HepG2 (cell line): ENCODE data around the gene HYAL2. TPM values are rescaled to one million over a fixed set of nuclear protein-coding genes. Genes with fewer than 3 reads are reported as not detected.
A peak's percentile ranks its signal among the peaks of the same experiment; 100 is the strongest.

ENCODE experiments used
- BCLAF1 ChIP-seq: fragments of 450-650 bp; IDR thresholded peaks from 2 replicates; pipeline ENCODE4 v1.6.1; 2017; ENCODE audit warnings: mild to moderate bottlenecking
- CSRNP2 ChIP-seq: sonication (generic); formaldehyde crosslinking; conservative IDR thresholded peaks from 2 replicates; pipeline ENCODE4 v1.8.0; 2022; ENCODE audit warnings: low read depth, missing genetic modification reagents
- FLYWCH1 ChIP-seq: sonication (generic); formaldehyde crosslinking; IDR thresholded peaks from 2 replicates; pipeline ENCODE4 v1.8.1; 2023; ENCODE audit warnings: mild to moderate bottlenecking, missing genetic modification reagents
- FOSL2 ChIP-seq: sonication (generic); formaldehyde crosslinking; IDR thresholded peaks from 2 replicates; pipeline ENCODE4 v1.4.0; 2020; ENCODE audit warnings: missing genetic modification reagents
- GATAD2A ChIP-seq: IDR thresholded peaks from 2 replicates; pipeline ENCODE4 v1.6.1; 2016
- HMG20A ChIP-seq: IDR thresholded peaks from 2 replicates; pipeline ENCODE4 v1.6.1; 2016; ENCODE audit warnings: borderline replicate concordance
- MIXL1 ChIP-seq: IDR thresholded peaks from 2 replicates; pipeline ENCODE4 v1.6.1; 2016
- MLLT10 ChIP-seq: sonication (generic); formaldehyde crosslinking; IDR thresholded peaks from 2 replicates; pipeline ENCODE4 v1.4.0; 2020; ENCODE audit warnings: missing genetic modification reagents
- MTF2 ChIP-seq: sonication (generic); formaldehyde crosslinking; IDR thresholded peaks from 2 replicates; pipeline ENCODE4 v1.5.0; 2020; ENCODE audit warnings: missing genetic modification reagents, borderline replicate concordance
- MXD1 ChIP-seq: sonication (generic); formaldehyde crosslinking; IDR thresholded peaks from 2 replicates; pipeline ENCODE4 v1.4.0; 2020; ENCODE audit warnings: mild to moderate bottlenecking, missing genetic modification reagents
- NR1H2 ChIP-seq: sonication (generic); formaldehyde crosslinking; IDR thresholded peaks from 2 replicates; pipeline ENCODE4 v1.8.1; 2022; ENCODE audit warnings: low read depth, missing genetic modification reagents, borderline replicate concordance
- NR3C1 ChIP-seq: sonication (generic); formaldehyde crosslinking; IDR thresholded peaks from 2 replicates; pipeline ENCODE4 v1.4.0; 2020; ENCODE audit warnings: missing genetic modification reagents
- RARG ChIP-seq: sonication (generic); formaldehyde crosslinking; IDR thresholded peaks from 2 replicates; pipeline ENCODE4 v1.4.0; 2020; ENCODE audit warnings: low read depth, mild to moderate bottlenecking, missing genetic modification reagents
- ZBTB2 ChIP-seq: sonication (generic); formaldehyde crosslinking; IDR thresholded peaks from 2 replicates; pipeline ENCODE4 v1.8.0; 2022; ENCODE audit warnings: low read depth, missing genetic modification reagents
- ZBTB33 ChIP-seq: sonication (generic); formaldehyde crosslinking; IDR thresholded peaks from 2 replicates; pipeline ENCODE4 v1.4.0; 2020; ENCODE audit warnings: missing genetic modification reagents
- ZNF17 ChIP-seq: sonication (generic); formaldehyde crosslinking; IDR thresholded peaks from 2 replicates; pipeline ENCODE4 v1.5.0; 2020; ENCODE audit warnings: mild to moderate bottlenecking, missing genetic modification reagents
- ZNF414 ChIP-seq: sonication (generic); formaldehyde crosslinking; IDR thresholded peaks from 2 replicates; pipeline ENCODE4 v1.5.0; 2020; ENCODE audit warnings: missing genetic modification reagents
- ZNF44 ChIP-seq: sonication (generic); formaldehyde crosslinking; IDR thresholded peaks from 2 replicates; pipeline ENCODE4 v1.5.1; 2020; ENCODE audit warnings: mild to moderate bottlenecking, missing genetic modification reagents
- polyA plus RNA-seq, 8 experiments: library from polyadenylated mRNA; depleted of rRNA in 3 of 8; stranded (reverse) in 7 of 8; unstranded in 1 of 8; fragments of >200 nt; fragmentation: Illumina TruSeq in 4 of 8; extraction: Trizol in 4 of 8; gene quantifications; 2 replicates each; pipeline versions ENCODE4 v1.2.1 to v1.2.3, GENCODE V29; 2011 to 2016; ENCODE audit warnings: low read depth in 4 of 8, missing spikeins in 1 of 8, mixed read lengths in 1 of 8; ENCODE audit not compliant: insufficient read depth in 1 of 8
- total RNA-seq, 5 experiments: library from RNA; depleted of rRNA; stranded (reverse); fragments of >200 nt; fragmentation: Illumina TruSeq; extraction: Trizol; gene quantifications; 2 replicates each; pipeline ENCODE4 v1.2.3, GENCODE V29; 2016; ENCODE audit warnings: low read depth in 1 of 5
- TF ChIP-seq, protein P1 (sequence below): sonication (generic); formaldehyde crosslinking; conservative IDR thresholded peaks from 2 replicates; pipeline ENCODE4 v1.4.0; 2020; ENCODE audit warnings: missing genetic modification reagents

HYAL2 gene
- total and polyA plus RNA-seq, 2 of the 13 experiments (the other 11 are each of a cell fraction or from before 2014, with no cell fraction given) = 76.2 to 102 TPM

DNA sequence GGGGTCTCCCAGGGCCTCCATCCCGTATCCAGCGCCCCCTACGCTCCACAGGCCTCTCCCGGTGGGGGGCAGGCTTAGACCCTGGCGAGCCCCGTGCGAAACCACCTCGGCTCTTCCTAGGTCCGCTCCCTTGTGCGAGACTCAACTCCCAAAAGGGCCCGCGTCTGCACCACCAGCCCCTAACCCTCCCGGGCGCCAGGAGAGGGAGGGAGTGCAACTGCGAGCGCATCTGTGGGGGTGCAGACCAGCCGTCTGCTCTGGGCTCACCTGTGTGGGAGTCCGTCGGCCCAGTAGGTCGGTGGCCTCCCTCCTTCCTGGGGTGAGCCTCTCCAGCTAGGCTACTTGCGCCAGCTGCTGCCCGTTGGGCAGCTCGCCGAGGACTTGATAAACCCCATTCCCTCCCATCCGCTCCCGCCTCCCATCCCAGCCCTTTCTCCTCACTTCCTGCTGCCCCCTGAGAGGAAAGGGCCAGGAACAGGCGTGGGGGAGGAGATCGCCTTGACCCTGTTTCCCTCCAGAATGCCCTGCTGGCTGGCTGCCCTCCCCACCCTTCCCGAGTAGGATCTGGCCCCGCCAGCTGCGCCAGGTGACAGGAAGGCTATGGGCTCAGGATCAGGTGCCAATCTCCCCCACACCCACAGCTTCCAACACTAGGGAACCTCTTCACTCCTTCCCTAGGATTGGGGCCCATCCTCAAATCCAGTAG lies at the start of gene HYAL2 (continued):
- no peak for TF ChIP-seq RARG (CRISPR knock-in tag)
- no peak for TF ChIP-seq ZBTB2 (CRISPR knock-in tag)
- no peak for TF ChIP-seq MXD1 (CRISPR knock-in tag)
- no peak for TF ChIP-seq FOSL2
- TF ChIP-seq NR1H2 (CRISPR knock-in tag) = no peak
- TF ChIP-seq GATAD2A = no peak
- TF ChIP-seq ZNF414 (CRISPR knock-in tag) = no peak
- no peak for TF ChIP-seq BCLAF1
- no peak for TF ChIP-seq ZNF17 (CRISPR knock-in tag)
- TF ChIP-seq, protein P1, sequence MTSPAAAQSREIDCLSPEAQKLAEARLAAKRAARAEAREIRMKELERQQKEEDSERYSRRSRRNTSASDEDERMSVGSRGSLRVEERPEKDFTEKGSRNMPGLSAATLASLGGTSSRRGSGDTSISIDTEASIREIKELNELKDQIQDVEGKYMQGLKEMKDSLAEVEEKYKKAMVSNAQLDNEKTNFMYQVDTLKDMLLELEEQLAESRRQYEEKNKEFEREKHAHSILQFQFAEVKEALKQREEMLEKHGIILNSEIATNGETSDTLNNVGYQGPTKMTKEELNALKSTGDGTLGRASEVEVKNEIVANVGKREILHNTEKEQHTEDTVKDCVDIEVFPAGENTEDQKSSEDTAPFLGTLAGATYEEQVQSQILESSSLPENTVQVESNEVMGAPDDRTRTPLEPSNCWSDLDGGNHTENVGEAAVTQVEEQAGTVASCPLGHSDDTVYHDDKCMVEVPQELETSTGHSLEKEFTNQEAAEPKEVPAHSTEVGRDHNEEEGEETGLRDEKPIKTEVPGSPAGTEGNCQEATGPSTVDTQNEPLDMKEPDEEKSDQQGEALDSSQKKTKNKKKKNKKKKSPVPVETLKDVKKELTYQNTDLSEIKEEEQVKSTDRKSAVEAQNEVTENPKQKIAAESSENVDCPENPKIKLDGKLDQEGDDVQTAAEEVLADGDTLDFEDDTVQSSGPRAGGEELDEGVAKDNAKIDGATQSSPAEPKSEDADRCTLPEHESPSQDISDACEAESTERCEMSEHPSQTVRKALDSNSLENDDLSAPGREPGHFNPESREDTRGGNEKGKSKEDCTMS (CRISPR knock-in tag) = no peak
- TF ChIP-seq MLLT10 (CRISPR knock-in tag) = no peak
- no peak for TF ChIP-seq CSRNP2 (CRISPR knock-in tag)
- TF ChIP-seq FLYWCH1 (CRISPR knock-in tag) = no peak
- TF ChIP-seq HMG20A (CRISPR knock-in tag) = no peak
- TF ChIP-seq MTF2 (CRISPR knock-in tag) = no peak
- no peak for TF ChIP-seq ZNF44
- TF ChIP-seq NR3C1 (CRISPR knock-in tag) = no peak
- no peak for TF ChIP-seq MIXL1 (CRISPR knock-in tag)
- TF ChIP-seq ZBTB33 (CRISPR knock-in tag) = peak; percentile 74; the same call in 1 of the 2 replicates
